HCT116 (cell line): ENCODE measurements around the gene TEX22. TPM values are rescaled to one million over a fixed set of nuclear protein-coding genes. Genes with fewer than 3 reads are reported as not detected.

Experiments
- ATAC-seq: fragments of 200-7000 bp; cut with Tn5 transposase; 2 replicates; pipeline ENCODE4 v1.9.1; 2020; ENCODE audit warnings: mild to moderate bottlenecking, moderate library complexity
- BruUV-seq: library from RNA; stranded (reverse); fragments of 400-500 nt; replicated peaks from 2 replicates; lab custom pipeline; 2021; lab: Mats Ljungman, UMichigan
- CTCF ChIA-PET: fragments of 300-600 bp; sonication (Branson Sonifier 250); formaldehyde crosslinking; loops from one replicate; lab custom pipeline; 2021; ENCODE audit warnings: antibody characterized with exemption; lab: Charles Lee
- POLR2A ChIA-PET: fragments of 300-600, 350-600 bp; sonication (Branson Sonifier 250); formaldehyde crosslinking; loops from one replicate; lab custom pipeline; 2021; ENCODE audit warnings: antibody characterized with exemption; lab: Charles Lee
- RAD21 ChIA-PET, 2 experiments: fragments of 300-600 bp; sonication (Branson Sonifier 250); formaldehyde crosslinking; loops; one replicate each; lab custom pipeline; 2023; ENCODE audit warnings: low total read pairs in 2 of 2; ENCODE audit not compliant: uncharacterized antibody in 2 of 2, unreplicated experiment in 2 of 2, low non-redundant PET in 1 of 2; lab: Charles Lee
- DNase-seq: peaks from one replicate; pipeline ENCODE4 v3.0.0-alpha.2; 2010; ENCODE audit warnings: low read depth, low spot score
- H2AFZ ChIP-seq: fragments of 200-600 bp; shearing (Covaris generic), sonication (generic); 2 replicates; pipeline ENCODE4 v1.6.1; 2017; ENCODE audit warnings: low read depth, mixed run types, mixed read lengths, antibody characterized with exemption, low read length; ENCODE audit not compliant: poor library complexity, severe bottlenecking
- H3K27ac ChIP-seq: 2 replicates; pipeline ENCODE4 v1.5.1; 2012; ENCODE audit warnings: low read depth, low read length
- H3K27me3 ChIP-seq: fragments of 200-600 bp; sonication (generic); 2 replicates; pipeline ENCODE4 v1.6.1; 2016; ENCODE audit warnings: mixed run types, low read length, mixed read lengths; ENCODE audit not compliant: insufficient read depth
- H3K36me3 ChIP-seq, 2 experiments: fragments of 200-500 bp in 1 of 2; fragments of 200-600 bp in 1 of 2; sonication (Bioruptor generic) in 1 of 2; sonication (generic) in 1 of 2; 2 replicates each; pipeline versions ENCODE4 v1.5.1 to v1.6.1; 2014 to 2016; ENCODE audit warnings: low read length in 2 of 2, inconsistent platforms in 1 of 2, mixed read lengths in 1 of 2, mixed run types in 1 of 2; ENCODE audit not compliant: insufficient read depth in 2 of 2, control insufficient read depth in 1 of 2
- H3K4me1 ChIP-seq, 2 experiments: fragments of 200-600 bp in 1 of 2; sonication (generic) in 1 of 2; 2 replicates each; pipeline versions ENCODE4 v1.5.1 to v1.6.1; 2012 to 2017; ENCODE audit warnings: low read length in 2 of 2, inconsistent platforms in 1 of 2, mild to moderate bottlenecking in 1 of 2, mixed read lengths in 1 of 2, mixed run types in 1 of 2, moderate library complexity in 1 of 2; ENCODE audit not compliant: insufficient read depth in 2 of 2, control insufficient read depth in 1 of 2
- H3K4me2 ChIP-seq: fragments of 200-600 bp; sonication (generic); 2 replicates; pipeline ENCODE4 v1.6.1; 2017; ENCODE audit warnings: mixed run types, low read length, mixed read lengths
- H3K4me3 ChIP-seq, 2 experiments: fragments of 200-600 bp in 1 of 2; sonication (generic) in 1 of 2; replicated peaks in 1 of 2; 2 replicates each; pipeline ENCODE4 v1.5.1; 2011 to 2016; ENCODE audit warnings: low read length in 2 of 2, control low read depth in 1 of 2, low read depth in 1 of 2, mild to moderate bottlenecking in 1 of 2, mixed read lengths in 1 of 2, mixed run types in 1 of 2
- H3K79me2 ChIP-seq: fragments of 200-600 bp; sonication (generic); 2 replicates; pipeline ENCODE4 v1.6.1; 2017; ENCODE audit warnings: mild to moderate bottlenecking, mixed run types, low read length, moderate library complexity, mixed read lengths; ENCODE audit not compliant: insufficient read depth
- H3K9ac ChIP-seq: fragments of 200-600 bp; sonication (generic); 2 replicates; pipeline ENCODE4 v1.6.1; 2016; ENCODE audit warnings: low read length, mixed read lengths
- H3K9me2 ChIP-seq: fragments of 200-600 bp; sonication (generic), shearing (Covaris generic); 2 replicates; pipeline ENCODE4 v1.6.1; 2017; ENCODE audit warnings: mixed run types, mild to moderate bottlenecking, moderate library complexity; ENCODE audit not compliant: insufficient read depth
- H3K9me3 ChIP-seq, 2 experiments: fragments of 200-500 bp in 1 of 2; fragments of 200-600 bp in 1 of 2; sonication (Bioruptor generic) in 1 of 2; sonication (generic) in 1 of 2; 2 replicates each; pipeline ENCODE4 v1.6.1; 2014 to 2017; ENCODE audit warnings: low read length in 2 of 2, mixed read lengths in 2 of 2, inconsistent platforms in 1 of 2, low read depth in 1 of 2, mild to moderate bottlenecking in 1 of 2, mixed run types in 1 of 2, moderate library complexity in 1 of 2; ENCODE audit not compliant: control insufficient read depth in 1 of 2, insufficient read depth in 1 of 2
- H4K20me1 ChIP-seq: fragments of 200-600 bp; sonication (generic), shearing (Covaris generic); 2 replicates; pipeline ENCODE4 v1.6.1; 2017; ENCODE audit warnings: mixed run types, mild to moderate bottlenecking, moderate library complexity; ENCODE audit not compliant: insufficient read depth
- ATF3 ChIP-seq: IDR thresholded peaks from 2 replicates; pipeline ENCODE4 v1.6.1; 2012
- CBX3 ChIP-seq: IDR thresholded peaks from 2 replicates; pipeline ENCODE4 v1.6.1; 2012; ENCODE audit warnings: low read depth
- CEBPB ChIP-seq: IDR thresholded peaks from 2 replicates; pipeline ENCODE4 v1.6.1; 2012; ENCODE audit warnings: low read depth
- CTCF ChIP-seq, 3 experiments: fragments of 200-600 bp in 1 of 3; sonication (generic) in 1 of 3; IDR thresholded peaks in 2 of 3; conservative IDR thresholded peaks in 1 of 3; 2 replicates each; pipeline ENCODE4 v1.5.1; 2012 to 2017; ENCODE audit warnings: low read depth in 2 of 3, low read length in 2 of 3, antibody characterized with exemption in 1 of 3, borderline replicate concordance in 1 of 3, control low read depth in 1 of 3, mild to moderate bottlenecking in 1 of 3, mixed read lengths in 1 of 3, mixed run types in 1 of 3, moderate library complexity in 1 of 3; ENCODE audit not compliant: insufficient read depth in 1 of 3
- ELF1 ChIP-seq: IDR thresholded peaks from 2 replicates; pipeline ENCODE4 v1.6.1; 2012; ENCODE audit warnings: low read depth, borderline replicate concordance
- EZH2 ChIP-seq: fragments of 200-600 bp; sonication (generic); IDR thresholded peaks from 2 replicates; pipeline ENCODE4 v1.6.1; 2017; ENCODE audit warnings: antibody characterized with exemption, mixed run types
- EZH2phosphoT487 ChIP-seq: fragments of 200-600 bp; IDR thresholded peaks from 2 replicates; pipeline ENCODE4 v1.6.1; 2018; ENCODE audit warnings: antibody characterized with exemption, borderline replicate concordance
- FOSL1 ChIP-seq: IDR thresholded peaks from 2 replicates; pipeline ENCODE4 v1.6.1; 2012; ENCODE audit warnings: low read depth
- POLR2A ChIP-seq: IDR thresholded peaks from 2 replicates; pipeline ENCODE4 v1.7.0; 2011; ENCODE audit warnings: borderline replicate concordance; ENCODE audit not compliant: insufficient read depth, insufficient read length; ENCODE audit errors: extremely low read depth
- POLR2AphosphoS5 ChIP-seq: IDR thresholded peaks from 2 replicates; pipeline ENCODE4 v1.6.1; 2011; ENCODE audit warnings: mild to moderate bottlenecking, low read depth, low read length, moderate library complexity
- RAD21 ChIP-seq: IDR thresholded peaks from 2 replicates; pipeline ENCODE4 v1.6.1; 2012; ENCODE audit warnings: low read depth, mild to moderate bottlenecking
- SIN3A ChIP-seq: IDR thresholded peaks from 2 replicates; pipeline ENCODE4 v1.6.1; 2012; ENCODE audit warnings: low read depth
- SP1 ChIP-seq: IDR thresholded peaks from 2 replicates; pipeline ENCODE4 v1.6.1; 2012; ENCODE audit warnings: low read depth
- SRF ChIP-seq: IDR thresholded peaks from 2 replicates; pipeline ENCODE4 v1.6.1; 2012; ENCODE audit warnings: low read depth
- TCF7L2 ChIP-seq: IDR thresholded peaks from 2 replicates; pipeline ENCODE4 v1.7.0; 2011; ENCODE audit warnings: borderline replicate concordance, inconsistent platforms; ENCODE audit not compliant: insufficient read depth, insufficient read length; ENCODE audit errors: extremely low read depth
- YY1 ChIP-seq: IDR thresholded peaks from 2 replicates; pipeline ENCODE4 v1.6.1; 2011; ENCODE audit warnings: low read length, low read depth, moderate library complexity, mild to moderate bottlenecking; ENCODE audit not compliant: insufficient replicate concordance; ENCODE audit errors: extremely low read depth
- ZFX ChIP-seq: fragments of 450-650 bp; IDR thresholded peaks from 2 replicates; pipeline ENCODE4 v1.6.1; 2017
- ZNF274 ChIP-seq: fragments of 200-500 bp; sonication (Bioruptor generic); IDR thresholded peaks from 2 replicates; pipeline ENCODE4 v1.6.1; 2014; ENCODE audit warnings: mild to moderate bottlenecking, low read depth, low read length, inconsistent platforms
- intact Hi-C: fragments of 100-400 bp; cut with micrococcal nuclease; formaldehyde crosslinking; loops from 2 replicates; pipeline ENCODE4 v1.10.0; 2022
- total RNA-seq: library from RNA; stranded (reverse); gene quantifications from one replicate; pipeline ENCODE4 v1.2.1, GENCODE V29; 2021; ENCODE audit not compliant: unreplicated experiment
- TF ChIP-seq, protein P1 (sequence below): IDR thresholded peaks from 2 replicates; pipeline ENCODE4 v1.6.1; 2012; ENCODE audit warnings: low read depth

TEX22 gene
- total RNA-seq, 1 experiment from 2014 or later = 3.8 TPM

DNA sequence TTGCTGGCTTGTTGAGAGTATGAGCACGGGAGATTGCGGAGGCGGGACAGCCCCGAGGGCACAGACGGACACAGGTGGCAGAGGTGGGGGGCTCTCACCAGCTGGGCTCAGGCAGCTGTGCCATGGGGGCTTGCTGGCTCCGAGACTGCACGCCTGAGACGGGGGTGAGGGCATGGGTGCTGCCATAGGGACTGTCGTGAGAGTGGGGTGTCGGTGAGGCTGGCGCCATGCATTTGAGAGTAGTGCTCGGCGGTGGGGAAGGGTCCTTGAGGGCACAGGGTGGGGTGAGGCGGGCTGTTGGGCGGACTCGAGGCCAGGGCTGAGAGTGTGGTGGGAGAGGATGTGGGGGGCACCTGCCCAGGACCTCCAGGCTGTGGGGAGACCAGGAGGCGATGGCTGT, 40.7 kb upstream of the TEX22 start:
- CTCF ChIA-PET = no interaction called here
- no peaks in the 10 kb centered on the region for H3K79me2 ChIP-seq
- H3K36me3 ChIP-seq = no peaks in the 10 kb centered on the region; a peak in 1 of 4 replicates
- BruUV-seq = no TSS peak
- intact Hi-C loops = no loop called here
- no peak overlapping the region for H3K4me3 ChIP-seq
- no peak overlapping the region for H2AFZ ChIP-seq
- H3K9me3 ChIP-seq = no peaks in the 10 kb centered on the region
- POLR2A ChIA-PET = no interaction called here
- H3K27me3 ChIP-seq = no peaks in the 10 kb centered on the region
- RAD21 ChIA-PET = no interaction called here
- H3K4me1 ChIP-seq = no peaks in the 10 kb centered on the region
- no peak overlapping the region for H3K4me2 ChIP-seq
- ATAC-seq (no peak), DNase-seq (no peak)
- no peak overlapping the region for H3K27ac ChIP-seq
- no peak for TF ChIP-seq CEBPB
- TF ChIP-seq EZH2 = no peak
- TF ChIP-seq ELF1 = no peak
- no peak for TF ChIP-seq RAD21
- no peak for TF ChIP-seq EZH2phosphoT487
- no peak for TF ChIP-seq SRF
- TF ChIP-seq, protein P1, sequence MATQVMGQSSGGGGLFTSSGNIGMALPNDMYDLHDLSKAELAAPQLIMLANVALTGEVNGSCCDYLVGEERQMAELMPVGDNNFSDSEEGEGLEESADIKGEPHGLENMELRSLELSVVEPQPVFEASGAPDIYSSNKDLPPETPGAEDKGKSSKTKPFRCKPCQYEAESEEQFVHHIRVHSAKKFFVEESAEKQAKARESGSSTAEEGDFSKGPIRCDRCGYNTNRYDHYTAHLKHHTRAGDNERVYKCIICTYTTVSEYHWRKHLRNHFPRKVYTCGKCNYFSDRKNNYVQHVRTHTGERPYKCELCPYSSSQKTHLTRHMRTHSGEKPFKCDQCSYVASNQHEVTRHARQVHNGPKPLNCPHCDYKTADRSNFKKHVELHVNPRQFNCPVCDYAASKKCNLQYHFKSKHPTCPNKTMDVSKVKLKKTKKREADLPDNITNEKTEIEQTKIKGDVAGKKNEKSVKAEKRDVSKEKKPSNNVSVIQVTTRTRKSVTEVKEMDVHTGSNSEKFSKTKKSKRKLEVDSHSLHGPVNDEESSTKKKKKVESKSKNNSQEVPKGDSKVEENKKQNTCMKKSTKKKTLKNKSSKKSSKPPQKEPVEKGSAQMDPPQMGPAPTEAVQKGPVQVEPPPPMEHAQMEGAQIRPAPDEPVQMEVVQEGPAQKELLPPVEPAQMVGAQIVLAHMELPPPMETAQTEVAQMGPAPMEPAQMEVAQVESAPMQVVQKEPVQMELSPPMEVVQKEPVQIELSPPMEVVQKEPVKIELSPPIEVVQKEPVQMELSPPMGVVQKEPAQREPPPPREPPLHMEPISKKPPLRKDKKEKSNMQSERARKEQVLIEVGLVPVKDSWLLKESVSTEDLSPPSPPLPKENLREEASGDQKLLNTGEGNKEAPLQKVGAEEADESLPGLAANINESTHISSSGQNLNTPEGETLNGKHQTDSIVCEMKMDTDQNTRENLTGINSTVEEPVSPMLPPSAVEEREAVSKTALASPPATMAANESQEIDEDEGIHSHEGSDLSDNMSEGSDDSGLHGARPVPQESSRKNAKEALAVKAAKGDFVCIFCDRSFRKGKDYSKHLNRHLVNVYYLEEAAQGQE = no peak
- no peak for TF ChIP-seq CBX3
- TF ChIP-seq POLR2A = no peak
- no peak for TF ChIP-seq TCF7L2
- no peak for TF ChIP-seq ATF3
- TF ChIP-seq SIN3A = no peak
- no peak for TF ChIP-seq SP1
- TF ChIP-seq FOSL1 = no peak
- TF ChIP-seq POLR2AphosphoS5 = no peak
- no peak for TF ChIP-seq ZNF274
- TF ChIP-seq ZFX = no peak
- no peak for TF ChIP-seq YY1
- TF ChIP-seq CTCF (IDR thresholded peaks at IDR 0.05 in 2 of 3, conservative IDR thresholded peaks at IDR 0.05 in 1 of 3; ENCODE audit: borderline replicate concordance in 1 of 3, insufficient read depth in 1 of 3, low read depth in 2 of 3, low read length in 2 of 3) = no peak
- H3K9ac ChIP-seq = no peak overlapping the region
- no peaks in the 10 kb centered on the region for H4K20me1 ChIP-seq
- H3K9me2 ChIP-seq = no peaks in the 10 kb centered on the region
